Measurements from ENCODE around the gene PBX3.

GRCh38 chr9:125932012-125932411 lies 184.8 kb downstream of the PBX3 start:
- TF ChIP-seq CTCF (conservative IDR thresholded peaks at IDR 0.05 in 1 of 2, IDR thresholded peaks at IDR 0.05 in 1 of 2; ENCODE audit: low read depth in 1 of 2, low read length in 2 of 2) (no peak), EZH2 (IDR thresholded peaks at IDR 0.05; ENCODE audit: low read length, missing control alignments) (no peak)
